Measurements from ENCODE around the gene WDR93.

WDR93 gene

DNA sequence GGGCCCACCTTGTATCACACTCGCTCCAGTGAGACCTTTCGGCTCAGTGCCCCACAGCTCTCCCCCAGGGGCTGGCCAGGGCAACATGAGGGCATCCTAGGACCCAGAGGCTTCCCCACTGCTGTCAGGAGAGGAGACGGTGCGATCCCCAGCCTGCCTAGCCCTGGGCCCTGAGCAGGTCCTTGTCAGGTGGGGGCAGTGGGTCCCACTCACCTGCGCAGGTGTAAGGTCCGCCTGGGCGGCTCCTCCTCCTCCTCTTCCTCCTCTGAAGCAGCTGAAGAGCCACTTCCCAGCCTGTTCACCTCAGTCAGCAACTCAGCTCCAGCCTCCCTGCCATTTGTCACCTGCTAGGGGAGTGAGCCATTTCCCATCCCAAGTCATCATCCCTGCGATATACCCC is 44.9 kb upstream of the WDR93 start:
- no peak overlapping the region for H3K4me2 ChIP-seq (ENCODE audit: low read length)
- no peaks in the 10 kb centered on the region for H4K20me1 ChIP-seq (ENCODE audit: control insufficient read depth, insufficient read depth, low read depth, low read length)
- H3K27ac ChIP-seq (ENCODE audit: low read depth, low read length): no peak overlapping the region
- H3K9me2 ChIP-seq (replicated peaks; ENCODE audit: control insufficient read depth, low read length): no peaks in the 10 kb centered on the region
- no peak overlapping the region for H3K4me3 ChIP-seq (ENCODE audit: low read length)
- H3K79me2 ChIP-seq (ENCODE audit: control insufficient read depth, low read length): no peaks in the 10 kb centered on the region
- H3K9me3 ChIP-seq (ENCODE audit: control insufficient read depth, insufficient read depth, low read length): no peaks in the 10 kb centered on the region
- no peaks in the 10 kb centered on the region for H3K36me3 ChIP-seq (ENCODE audit: control insufficient read depth, low read length)
- no peaks in the 10 kb centered on the region for H3K4me1 ChIP-seq (ENCODE audit: control insufficient read depth, low read length)
- TF ChIP-seq, protein P1, sequence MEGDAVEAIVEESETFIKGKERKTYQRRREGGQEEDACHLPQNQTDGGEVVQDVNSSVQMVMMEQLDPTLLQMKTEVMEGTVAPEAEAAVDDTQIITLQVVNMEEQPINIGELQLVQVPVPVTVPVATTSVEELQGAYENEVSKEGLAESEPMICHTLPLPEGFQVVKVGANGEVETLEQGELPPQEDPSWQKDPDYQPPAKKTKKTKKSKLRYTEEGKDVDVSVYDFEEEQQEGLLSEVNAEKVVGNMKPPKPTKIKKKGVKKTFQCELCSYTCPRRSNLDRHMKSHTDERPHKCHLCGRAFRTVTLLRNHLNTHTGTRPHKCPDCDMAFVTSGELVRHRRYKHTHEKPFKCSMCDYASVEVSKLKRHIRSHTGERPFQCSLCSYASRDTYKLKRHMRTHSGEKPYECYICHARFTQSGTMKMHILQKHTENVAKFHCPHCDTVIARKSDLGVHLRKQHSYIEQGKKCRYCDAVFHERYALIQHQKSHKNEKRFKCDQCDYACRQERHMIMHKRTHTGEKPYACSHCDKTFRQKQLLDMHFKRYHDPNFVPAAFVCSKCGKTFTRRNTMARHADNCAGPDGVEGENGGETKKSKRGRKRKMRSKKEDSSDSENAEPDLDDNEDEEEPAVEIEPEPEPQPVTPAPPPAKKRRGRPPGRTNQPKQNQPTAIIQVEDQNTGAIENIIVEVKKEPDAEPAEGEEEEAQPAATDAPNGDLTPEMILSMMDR (IDR thresholded peaks at IDR 0.05; ENCODE audit: low read depth, low read length, poor library complexity, severe bottlenecking): no peak
- no peak for TF ChIP-seq EZH2phosphoT487 (IDR thresholded peaks at IDR 0.05; ENCODE audit: borderline replicate concordance, low read length)
- no peaks in the 10 kb centered on the region for H3F3A ChIP-seq (ENCODE audit: control insufficient read depth, insufficient read depth)
- no peaks in the 10 kb centered on the region for H3K27me3 ChIP-seq (ENCODE audit: control insufficient read depth, low read length)

- Histone ChIP-seq H3K27me3 (ENCODE audit: control insufficient read depth, low read length) (no peaks in the 10 kb centered on the region), H3K4me2 (ENCODE audit: low read length) (no peak overlapping the region), H3K79me2 (ENCODE audit: control insufficient read depth, low read length) (no peaks in the 10 kb centered on the region), H3K9me3 (ENCODE audit: control insufficient read depth, insufficient read depth, low read length) (no peaks in the 10 kb centered on the region), H3K36me3 (ENCODE audit: control insufficient read depth, low read length) (no peaks in the 10 kb centered on the region), H3F3A (ENCODE audit: control insufficient read depth, insufficient read depth) (no peaks in the 10 kb centered on the region), H3K9me2 (replicated peaks; ENCODE audit: control insufficient read depth, low read length) (no peaks in the 10 kb centered on the region), H3K4me1 (ENCODE audit: control insufficient read depth, low read length) (no peaks in the 10 kb centered on the region), H3K4me3 (ENCODE audit: low read length) (no peak overlapping the region), H3K27ac (ENCODE audit: low read depth, low read length) (no peak overlapping the region), H4K20me1 (ENCODE audit: control insufficient read depth, insufficient read depth, low read depth, low read length) (no peaks in the 10 kb centered on the region)
- TF ChIP-seq, protein P1 (IDR thresholded peaks at IDR 0.05; ENCODE audit: low read depth, low read length, poor library complexity, severe bottlenecking): no peak
- TF ChIP-seq EZH2phosphoT487 (IDR thresholded peaks at IDR 0.05; ENCODE audit: borderline replicate concordance, low read length): no peak
These were observed 44.0 kb upstream of the WDR93 start for GRCh38 chr15:89646416-89647141.

- H3K4me2 ChIP-seq (ENCODE audit: low read length): peak overlapping the region; percentile 34; the same call in 1 of the 2 replicates
- no peaks in the 10 kb centered on the region for H4K20me1 ChIP-seq (ENCODE audit: control insufficient read depth, insufficient read depth, low read depth, low read length)
- H3F3A ChIP-seq (ENCODE audit: control insufficient read depth, insufficient read depth): no peaks in the 10 kb centered on the region
- no peak overlapping the region for H3K27ac ChIP-seq (ENCODE audit: low read depth, low read length)
- no peaks in the 10 kb centered on the region for H3K79me2 ChIP-seq (ENCODE audit: control insufficient read depth, low read length)
- no peaks in the 10 kb centered on the region for H3K9me3 ChIP-seq (ENCODE audit: control insufficient read depth, insufficient read depth, low read length)
- no peaks in the 10 kb centered on the region for H3K27me3 ChIP-seq (ENCODE audit: control insufficient read depth, low read length)
- H3K36me3 ChIP-seq (ENCODE audit: control insufficient read depth, low read length): no peaks in the 10 kb centered on the region
- H3K9me2 ChIP-seq (replicated peaks; ENCODE audit: control insufficient read depth, low read length): no peaks in the 10 kb centered on the region
- TF ChIP-seq, protein P1 (IDR thresholded peaks at IDR 0.05; ENCODE audit: low read depth, low read length, poor library complexity, severe bottlenecking): peak; percentile 95
- no peak for TF ChIP-seq EZH2phosphoT487 (IDR thresholded peaks at IDR 0.05; ENCODE audit: borderline replicate concordance, low read length)
- no peaks in the 10 kb centered on the region for H3K4me1 ChIP-seq (ENCODE audit: control insufficient read depth, low read length)
- H3K4me3 ChIP-seq (ENCODE audit: low read length): no peak overlapping the region
These were observed 43.3 kb upstream of the WDR93 start for GRCh38 chr15:89647191-89647851.
